Activated CD4-positive, alpha-beta T cell treated with anti-CD3 and anti-CD28 coated beads, Interleukin-2, amount 10 ng/mL, durations not matched to agents 24 days and 14 days (primary cell): ENCODE results near the gene TPD52L2. TPM values are rescaled to one million over a fixed set of nuclear protein-coding genes. Genes with fewer than 3 reads are reported as not detected.
"Not testable (repeated sequence)": the region's sequence is repeated elsewhere in the genome, so short reads cannot be mapped to it uniquely, and the experiment has no call there.

Source experiments
- DNase-seq: peaks from one replicate; pipeline ENCODE4 v3.0.0; 2022
- H3K27ac Mint-ChIP-seq: one replicate; pipeline ENCODE4 v1.8.0; 2022; ENCODE audit warnings: mild to moderate bottlenecking, mixed read lengths
- H3K27me3 Mint-ChIP-seq: one replicate; pipeline ENCODE4 v1.8.0; 2022; ENCODE audit warnings: mixed read lengths
- H3K36me3 Mint-ChIP-seq: one replicate; pipeline ENCODE4 v1.8.0; 2022; ENCODE audit warnings: low read depth, mild to moderate bottlenecking, mixed read lengths
- H3K4me1 Mint-ChIP-seq: one replicate; pipeline ENCODE4 v1.8.0; 2021; ENCODE audit warnings: mixed read lengths
- H3K4me3 Mint-ChIP-seq: one replicate; pipeline ENCODE4 v1.8.0; 2022; ENCODE audit warnings: mild to moderate bottlenecking, moderate library complexity, mixed read lengths
- H3K9me3 Mint-ChIP-seq: one replicate; pipeline ENCODE4 v1.8.0; 2021; ENCODE audit warnings: mixed read lengths
- intact Hi-C: fragments of 100-400 bp; cut with micrococcal nuclease; formaldehyde crosslinking; loops from one replicate; pipeline ENCODE4 v1.15.1; 2023
- total RNA-seq: library from RNA; stranded (reverse); gene quantifications from 2 replicates; pipeline ENCODE4 v1.2.3, GENCODE V29; 2022

The TPD52L2 gene
- total RNA-seq, 1 donor from 2014 or later: 78.8 TPM

- no peak overlapping the region for H3K4me3 Mint-ChIP-seq
Observed at GRCh38 chr20:63844511-63844991, 20.5 kb upstream of the TPD52L2 start.

GRCh38 chr20:63846128-63846771 lies 18.8 kb upstream of the TPD52L2 start:
- H3K4me1 Mint-ChIP-seq: peaks cover 18% of the 10 kb centered on the region
- H3K27ac Mint-ChIP-seq: no peak overlapping the region
- intact Hi-C loops: no loop called here

More at GRCh38 chr20:63844511-63844991, 20.5 kb upstream of the TPD52L2 start:
- no peak for DNase-seq
- Mint-ChIP-seq H3K27me3 (peaks cover 32% of the 10 kb centered on the region), H3K36me3 (no peaks in the 10 kb centered on the region), H3K27ac (no peak overlapping the region), H3K9me3 (no peaks in the 10 kb centered on the region), H3K4me1 (peaks cover 10% of the 10 kb centered on the region)
- intact Hi-C loops: no loop called here

GRCh38 chr20:63846888-63847236 lies 18.2 kb upstream of the TPD52L2 start:
- peaks cover 30% of the 10 kb centered on the region for H3K27me3 Mint-ChIP-seq
- no peak overlapping the region for H3K4me3 Mint-ChIP-seq
- no peak overlapping the region for H3K27ac Mint-ChIP-seq
- no peaks in the 10 kb centered on the region for H3K36me3 Mint-ChIP-seq
- intact Hi-C loops: no loop called here
- no peaks in the 10 kb centered on the region for H3K9me3 Mint-ChIP-seq
- DNase-seq: no peak
- peaks cover 20% of the 10 kb centered on the region for H3K4me1 Mint-ChIP-seq

More at GRCh38 chr20:63846128-63846771, 18.8 kb upstream of the TPD52L2 start:
- no peak for DNase-seq
- no peaks in the 10 kb centered on the region for H3K36me3 Mint-ChIP-seq
- no peaks in the 10 kb centered on the region for H3K9me3 Mint-ChIP-seq
- no peak overlapping the region for H3K4me3 Mint-ChIP-seq
- peaks cover 30% of the 10 kb centered on the region for H3K27me3 Mint-ChIP-seq

- H3K9me3 Mint-ChIP-seq: no peaks in the 10 kb centered on the region
- H3K36me3 Mint-ChIP-seq: no peaks in the 10 kb centered on the region
- H3K27me3 Mint-ChIP-seq: peaks cover 27% of the 10 kb centered on the region
- intact Hi-C loops: no loop called here
- peaks cover 20% of the 10 kb centered on the region for H3K4me1 Mint-ChIP-seq
- no peak overlapping the region for H3K27ac Mint-ChIP-seq
- H3K4me3 Mint-ChIP-seq: no peak overlapping the region
- no peak for DNase-seq
Observed at GRCh38 chr20:63847237-63848002, 17.6 kb upstream of the TPD52L2 start.

- no peak overlapping the region for H3K27ac Mint-ChIP-seq
- no peaks in the 10 kb centered on the region for H3K36me3 Mint-ChIP-seq
- H3K4me1 Mint-ChIP-seq: peaks cover 19% of the 10 kb centered on the region
- DNase-seq: no peak
- no peaks in the 10 kb centered on the region for H3K9me3 Mint-ChIP-seq
- intact Hi-C loops: no loop called here
- H3K27me3 Mint-ChIP-seq: peaks cover 21% of the 10 kb centered on the region
- no peak overlapping the region for H3K4me3 Mint-ChIP-seq
Observed at GRCh38 chr20:63848003-63848911, 16.8 kb upstream of the TPD52L2 start.

- Mint-ChIP-seq H3K36me3 (no peaks in the 10 kb centered on the region), H3K27me3 (peaks cover 6% of the 10 kb centered on the region), H3K27ac (peak overlapping the region; percentile 9), H3K9me3 (no peaks in the 10 kb centered on the region), H3K4me1 (peaks cover 15% of the 10 kb centered on the region), H3K4me3 (no peak overlapping the region)
- DNase-seq: no peak
- intact Hi-C loops: no loop called here
Observed at GRCh38 chr20:63850689-63851547, 14.2 kb upstream of the TPD52L2 start.

- peak overlapping the region; percentile 9 for H3K27ac Mint-ChIP-seq
- intact Hi-C loops: not testable (repeated sequence)
Observed at GRCh38 chr20:63851548-63851943, 13.5 kb upstream of the TPD52L2 start.

GRCh38 chr20:63853733-63854068 lies 11.4 kb upstream of the TPD52L2 start:
- H3K9me3 Mint-ChIP-seq, DNase-seq, intact Hi-C loops, H3K27me3 Mint-ChIP-seq, H3K36me3 Mint-ChIP-seq, H3K4me3 Mint-ChIP-seq: not testable (repeated sequence)
- Mint-ChIP-seq H3K27ac (peak overlapping the region; percentile 29), H3K4me1 (peaks cover 19% of the 10 kb centered on the region)

More at GRCh38 chr20:63851548-63851943, 13.5 kb upstream of the TPD52L2 start:
- DNase-seq, H3K4me3 Mint-ChIP-seq, H3K9me3 Mint-ChIP-seq, H3K27me3 Mint-ChIP-seq, H3K36me3 Mint-ChIP-seq: not testable (repeated sequence)
- H3K4me1 Mint-ChIP-seq: peaks cover 13% of the 10 kb centered on the region

- H3K9me3 Mint-ChIP-seq: no peaks in the 10 kb centered on the region
- no peak overlapping the region for H3K4me3 Mint-ChIP-seq
- no peak for DNase-seq
- peaks cover 4% of the 10 kb centered on the region for H3K27me3 Mint-ChIP-seq
- H3K4me1 Mint-ChIP-seq: peaks cover 22% of the 10 kb centered on the region
- intact Hi-C loops: no loop called here
- H3K27ac Mint-ChIP-seq: no peak overlapping the region
- no peaks in the 10 kb centered on the region for H3K36me3 Mint-ChIP-seq
Observed at GRCh38 chr20:63854069-63854765, 10.9 kb upstream of the TPD52L2 start.

GRCh38 chr20:63854766-63855362 lies 10.2 kb upstream of the TPD52L2 start:
- H3K27me3 Mint-ChIP-seq: peaks cover 4% of the 10 kb centered on the region
- H3K36me3 Mint-ChIP-seq: no peaks in the 10 kb centered on the region
- no peak for DNase-seq
- intact Hi-C loops: no loop called here
- H3K27ac Mint-ChIP-seq: no peak overlapping the region
- H3K4me3 Mint-ChIP-seq: no peak overlapping the region
- H3K4me1 Mint-ChIP-seq: peaks cover 22% of the 10 kb centered on the region
- H3K9me3 Mint-ChIP-seq: no peaks in the 10 kb centered on the region

- intact Hi-C loops: no loop called here
- Mint-ChIP-seq H3K27ac (no peak overlapping the region), H3K4me1 (peaks cover 21% of the 10 kb centered on the region), H3K27me3 (peaks cover 3% of the 10 kb centered on the region), H3K36me3 (no peaks in the 10 kb centered on the region), H3K4me3 (no peak overlapping the region), H3K9me3 (no peaks in the 10 kb centered on the region)
- no peak for DNase-seq
Observed at GRCh38 chr20:63855363-63856097, 9.5 kb upstream of the TPD52L2 start.

GRCh38 chr20:63856098-63856511 lies 9.0 kb upstream of the TPD52L2 start:
- H3K9me3 Mint-ChIP-seq: no peaks in the 10 kb centered on the region
- intact Hi-C loops: no loop called here
- peaks cover 15% of the 10 kb centered on the region for H3K4me1 Mint-ChIP-seq
- no peak for DNase-seq
- peaks cover 6% of the 10 kb centered on the region for H3K36me3 Mint-ChIP-seq
- H3K4me3 Mint-ChIP-seq: no peak overlapping the region
- peaks cover 1% of the 10 kb centered on the region for H3K27me3 Mint-ChIP-seq
- H3K27ac Mint-ChIP-seq: no peak overlapping the region
